WTC11 (cell line): ENCODE measurements around the gene CCNB1. TPM values are rescaled to one million over a fixed set of nuclear protein-coding genes. Genes with fewer than 3 reads are reported as not detected.

Source experiments
- ATAC-seq: fragments of 200-7000 bp; cut with Tn5 transposase; 2 replicates; pipeline ENCODE4 v1.10.0; 2021; ENCODE audit warnings: mild to moderate bottlenecking, moderate library complexity
- CTCF ChIA-PET: fragments of 300-600 bp; sonication (Branson Sonifier 250); formaldehyde crosslinking; loops from one replicate; lab custom pipeline; 2021; ENCODE audit warnings: antibody characterized with exemption; lab: Charles Lee
- POLR2A ChIA-PET: fragments of 350-600 bp; sonication (Branson Sonifier 250); formaldehyde crosslinking; loops from one replicate; lab custom pipeline; 2021; ENCODE audit warnings: antibody characterized with exemption; lab: Charles Lee
- DNase-seq: peaks from one replicate; pipeline ENCODE4 v3.0.0; 2021; ENCODE audit warnings: low spot score
- H3K27ac Mint-ChIP-seq: 2 replicates; pipeline ENCODE4 v1.8.0; 2021; ENCODE audit warnings: mixed read lengths
- H3K27me3 Mint-ChIP-seq: 2 replicates; pipeline ENCODE4 v1.8.0; 2021; ENCODE audit warnings: low read depth, mild to moderate bottlenecking, moderate library complexity, mixed read lengths
- H3K36me3 Mint-ChIP-seq: 2 replicates; pipeline ENCODE4 v1.8.0; 2021; ENCODE audit warnings: mixed read lengths
- H3K4me1 Mint-ChIP-seq: 2 replicates; pipeline ENCODE4 v1.8.0; 2022; ENCODE audit warnings: mixed read lengths
- H3K4me3 Mint-ChIP-seq: 2 replicates; pipeline ENCODE4 v1.8.0; 2021; ENCODE audit warnings: mild to moderate bottlenecking, moderate library complexity, mixed read lengths
- H3K9me3 Mint-ChIP-seq: 2 replicates; pipeline ENCODE4 v1.8.0; 2021; ENCODE audit warnings: mixed read lengths
- ARID4B ChIP-seq: sonication (generic); formaldehyde crosslinking; IDR thresholded peaks from 2 replicates; pipeline ENCODE4 v1.8.0; 2023; ENCODE audit warnings: missing genetic modification reagents, mild to moderate bottlenecking, borderline replicate concordance
- ATF1 ChIP-seq: sonication (generic); formaldehyde crosslinking; IDR thresholded peaks from 2 replicates; pipeline ENCODE4 v1.8.1; 2023; ENCODE audit warnings: mild to moderate bottlenecking, moderate library complexity, missing genetic modification reagents
- CBFB ChIP-seq: sonication (generic); formaldehyde crosslinking; IDR thresholded peaks from 2 replicates; pipeline ENCODE4 v1.8.1; 2022; ENCODE audit warnings: mild to moderate bottlenecking, low read depth, missing genetic modification reagents
- CDX4 ChIP-seq: fragments of 250-450 bp; sonication (Bioruptor Pico); IDR thresholded peaks from 2 replicates; pipeline ENCODE4 v1.9.0; 2021; ENCODE audit warnings: moderate library complexity, mild to moderate bottlenecking, inconsistent platforms, borderline replicate concordance
- CREB1 ChIP-seq: sonication (generic); formaldehyde crosslinking; IDR thresholded peaks from 2 replicates; pipeline ENCODE4 v1.8.0; 2023; ENCODE audit warnings: mild to moderate bottlenecking, missing genetic modification reagents
- E2F4 ChIP-seq: sonication (generic); formaldehyde crosslinking; IDR thresholded peaks from 2 replicates; pipeline ENCODE4 v1.8.1; 2022; ENCODE audit warnings: low read depth, mild to moderate bottlenecking, moderate library complexity, missing genetic modification reagents, borderline replicate concordance
- ESRRA ChIP-seq: sonication (generic); formaldehyde crosslinking; IDR thresholded peaks from 2 replicates; pipeline ENCODE4 v1.8.1; 2022; ENCODE audit warnings: mild to moderate bottlenecking, missing genetic modification reagents, borderline replicate concordance
- FOXJ3 ChIP-seq: sonication (generic); formaldehyde crosslinking; IDR thresholded peaks from 2 replicates; pipeline ENCODE4 v1.9.0; 2021; ENCODE audit warnings: missing genetic modification reagents, mild to moderate bottlenecking, borderline replicate concordance
- FOXP1 ChIP-seq: sonication (generic); formaldehyde crosslinking; IDR thresholded peaks from 2 replicates; pipeline ENCODE4 v1.8.0; 2022; ENCODE audit warnings: missing genetic modification reagents, mild to moderate bottlenecking, moderate library complexity, borderline replicate concordance
- GABPB1 ChIP-seq: sonication (generic); formaldehyde crosslinking; IDR thresholded peaks from 2 replicates; pipeline ENCODE4 v1.8.1; 2023; ENCODE audit warnings: mild to moderate bottlenecking, missing genetic modification reagents
- IRF2 ChIP-seq: sonication (generic); formaldehyde crosslinking; IDR thresholded peaks from 2 replicates; pipeline ENCODE4 v1.8.0; 2022; ENCODE audit warnings: low read depth, missing genetic modification reagents, borderline replicate concordance
- KAT7 ChIP-seq: sonication (generic); formaldehyde crosslinking; IDR thresholded peaks from 2 replicates; pipeline ENCODE4 v1.8.1; 2023; ENCODE audit warnings: missing genetic modification reagents, mild to moderate bottlenecking, borderline replicate concordance
- RORB ChIP-seq: fragments of 250-450 bp; sonication (Bioruptor Pico); IDR thresholded peaks from 2 replicates; pipeline ENCODE4 v1.9.0; 2021; ENCODE audit warnings: mild to moderate bottlenecking
- SOX15 ChIP-seq: fragments of 250-450 bp; sonication (Bioruptor Pico); IDR thresholded peaks from 2 replicates; pipeline ENCODE4 v1.9.0; 2021; ENCODE audit warnings: mild to moderate bottlenecking
- SP1 ChIP-seq: sonication (generic); formaldehyde crosslinking; conservative IDR thresholded peaks from 2 replicates; pipeline ENCODE4 v1.8.1; 2022; ENCODE audit warnings: missing genetic modification reagents
- STAT6 ChIP-seq: sonication (generic); formaldehyde crosslinking; conservative IDR thresholded peaks from 2 replicates; pipeline ENCODE4 v1.8.1; 2023; ENCODE audit warnings: mild to moderate bottlenecking, low read depth, missing genetic modification reagents, moderate library complexity
- TCF7 ChIP-seq: sonication (generic); formaldehyde crosslinking; IDR thresholded peaks from 2 replicates; pipeline ENCODE4 v1.8.0; 2022; ENCODE audit warnings: mild to moderate bottlenecking, low read depth, missing genetic modification reagents, moderate library complexity
- ZNF138 ChIP-seq: sonication (generic); formaldehyde crosslinking; conservative IDR thresholded peaks from 2 replicates; pipeline ENCODE4 v1.8.1; 2022; ENCODE audit warnings: mild to moderate bottlenecking, moderate library complexity, missing genetic modification reagents
- ZNF416 ChIP-seq: fragments of 250-450 bp; sonication (Bioruptor Pico); IDR thresholded peaks from 2 replicates; pipeline ENCODE4 v1.9.0; 2021; ENCODE audit warnings: mild to moderate bottlenecking, inconsistent platforms
- ZNF671 ChIP-seq: fragments of 250-450 bp; sonication (Bioruptor Pico); IDR thresholded peaks from 2 replicates; pipeline ENCODE4 v1.8.0; 2021; ENCODE audit warnings: mild to moderate bottlenecking
- total RNA-seq: library from RNA; stranded (reverse); gene quantifications from 3 replicates; pipeline ENCODE4 v1.2.3, GENCODE V29; 2021
- TF ChIP-seq, protein P1 (sequence below): fragments of 250-450 bp; sonication (Bioruptor Pico); IDR thresholded peaks from 2 replicates; pipeline ENCODE4 v1.9.0; 2021; ENCODE audit warnings: mild to moderate bottlenecking
- TF ChIP-seq, protein P2 (sequence below): sonication (generic); formaldehyde crosslinking; IDR thresholded peaks from 2 replicates; pipeline ENCODE4 v1.8.1; 2023; ENCODE audit warnings: mild to moderate bottlenecking, missing genetic modification reagents

Gene CCNB1
- total RNA-seq, 1 experiment from 2014 or later: 312 TPM

GRCh38 chr5:69189162-69190086 lies 22.5 kb downstream of the CCNB1 start, which contains the start of gene CENPH (continued):
- TF ChIP-seq SP1 (CRISPR knock-in tag): peak; percentile 95
- no peak for TF ChIP-seq TCF7 (CRISPR knock-in tag)
- no peak for TF ChIP-seq STAT6
- no peak for TF ChIP-seq IRF2 (CRISPR knock-in tag)
- TF ChIP-seq KAT7 (CRISPR knock-in tag): no peak
- no peak for TF ChIP-seq ATF1 (CRISPR knock-in tag)
- TF ChIP-seq FOXJ3 (CRISPR knock-in tag): no peak
- TF ChIP-seq RORB (CRISPR knock-in tag): no peak
- TF ChIP-seq ESRRA (CRISPR knock-in tag): 0 out of 2 replicates have a peak, but pooled peaks have one; percentile 38
- TF ChIP-seq ZNF416 (CRISPR knock-in tag): peak; percentile 59; the same call in 1 of the 2 replicates
- TF ChIP-seq E2F4 (CRISPR knock-in tag): peak; percentile 65; the same call in 1 of the 2 replicates
- TF ChIP-seq GABPB1: peak; percentile 53
- no peak for TF ChIP-seq SOX15 (CRISPR knock-in tag)
- TF ChIP-seq CDX4 (CRISPR knock-in tag): no peak
- TF ChIP-seq CREB1 (CRISPR knock-in tag): no peak
- 0 out of 2 replicates have a peak, but pooled peaks have one; percentile 56 for TF ChIP-seq ARID4B (CRISPR knock-in tag)
- peak; percentile 73; the same call in 1 of the 2 replicates for TF ChIP-seq FOXP1
- TF ChIP-seq, all 79 proteins: peak for 27

- CTCF ChIA-PET: no interaction called here
- Mint-ChIP-seq H3K27ac (no peak overlapping the region), H3K27me3 (no peaks in the 10 kb centered on the region), H3K4me3 (no peak overlapping the region), H3K9me3 (no peaks in the 10 kb centered on the region), H3K4me1 (no peaks in the 10 kb centered on the region), H3K36me3 (peaks cover 61% of the 10 kb centered on the region)
- no peak for DNase-seq
- no peak for ATAC-seq
- POLR2A ChIA-PET: no interaction called here
- TF ChIP-seq, protein P1, sequence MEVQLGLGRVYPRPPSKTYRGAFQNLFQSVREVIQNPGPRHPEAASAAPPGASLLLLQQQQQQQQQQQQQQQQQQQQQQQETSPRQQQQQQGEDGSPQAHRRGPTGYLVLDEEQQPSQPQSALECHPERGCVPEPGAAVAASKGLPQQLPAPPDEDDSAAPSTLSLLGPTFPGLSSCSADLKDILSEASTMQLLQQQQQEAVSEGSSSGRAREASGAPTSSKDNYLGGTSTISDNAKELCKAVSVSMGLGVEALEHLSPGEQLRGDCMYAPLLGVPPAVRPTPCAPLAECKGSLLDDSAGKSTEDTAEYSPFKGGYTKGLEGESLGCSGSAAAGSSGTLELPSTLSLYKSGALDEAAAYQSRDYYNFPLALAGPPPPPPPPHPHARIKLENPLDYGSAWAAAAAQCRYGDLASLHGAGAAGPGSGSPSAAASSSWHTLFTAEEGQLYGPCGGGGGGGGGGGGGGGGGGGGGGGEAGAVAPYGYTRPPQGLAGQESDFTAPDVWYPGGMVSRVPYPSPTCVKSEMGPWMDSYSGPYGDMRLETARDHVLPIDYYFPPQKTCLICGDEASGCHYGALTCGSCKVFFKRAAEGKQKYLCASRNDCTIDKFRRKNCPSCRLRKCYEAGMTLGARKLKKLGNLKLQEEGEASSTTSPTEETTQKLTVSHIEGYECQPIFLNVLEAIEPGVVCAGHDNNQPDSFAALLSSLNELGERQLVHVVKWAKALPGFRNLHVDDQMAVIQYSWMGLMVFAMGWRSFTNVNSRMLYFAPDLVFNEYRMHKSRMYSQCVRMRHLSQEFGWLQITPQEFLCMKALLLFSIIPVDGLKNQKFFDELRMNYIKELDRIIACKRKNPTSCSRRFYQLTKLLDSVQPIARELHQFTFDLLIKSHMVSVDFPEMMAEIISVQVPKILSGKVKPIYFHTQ (CRISPR knock-in tag): no peak
- TF ChIP-seq ZNF671 (CRISPR knock-in tag) (no peak), ZNF138 (no peak), ATF1 (CRISPR knock-in tag) (no peak), CBFB (CRISPR knock-in tag) (no peak)
- TF ChIP-seq, protein P2, sequence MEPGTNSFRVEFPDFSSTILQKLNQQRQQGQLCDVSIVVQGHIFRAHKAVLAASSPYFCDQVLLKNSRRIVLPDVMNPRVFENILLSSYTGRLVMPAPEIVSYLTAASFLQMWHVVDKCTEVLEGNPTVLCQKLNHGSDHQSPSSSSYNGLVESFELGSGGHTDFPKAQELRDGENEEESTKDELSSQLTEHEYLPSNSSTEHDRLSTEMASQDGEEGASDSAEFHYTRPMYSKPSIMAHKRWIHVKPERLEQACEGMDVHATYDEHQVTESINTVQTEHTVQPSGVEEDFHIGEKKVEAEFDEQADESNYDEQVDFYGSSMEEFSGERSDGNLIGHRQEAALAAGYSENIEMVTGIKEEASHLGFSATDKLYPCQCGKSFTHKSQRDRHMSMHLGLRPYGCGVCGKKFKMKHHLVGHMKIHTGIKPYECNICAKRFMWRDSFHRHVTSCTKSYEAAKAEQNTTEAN (CRISPR knock-in tag): no peak
Observed at GRCh38 chr5:69202497-69202896, 35.5 kb downstream of the CCNB1 start.
